ENCODE data around the gene PCCA.

DNA sequence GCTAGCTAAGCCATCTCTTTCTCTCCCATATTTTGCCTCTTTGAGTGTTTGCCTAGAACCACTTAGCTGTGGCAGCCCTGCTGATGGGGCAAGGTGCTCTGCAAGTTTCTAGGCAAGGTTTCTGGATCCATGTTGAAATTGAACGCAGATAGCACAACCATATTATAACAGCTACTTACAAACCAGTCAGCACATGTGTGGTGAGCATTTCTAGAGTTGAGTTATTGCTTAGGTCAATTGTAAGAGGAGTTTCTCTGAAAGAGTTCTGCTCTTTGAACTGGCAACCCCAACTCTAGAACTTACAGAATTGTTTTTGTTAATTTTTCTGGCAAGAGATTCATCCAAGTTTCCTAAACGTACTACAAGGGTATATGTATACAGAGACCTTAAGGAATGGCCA lies 396.4 kb downstream of the PCCA start:
- TF ChIP-seq, protein P1, sequence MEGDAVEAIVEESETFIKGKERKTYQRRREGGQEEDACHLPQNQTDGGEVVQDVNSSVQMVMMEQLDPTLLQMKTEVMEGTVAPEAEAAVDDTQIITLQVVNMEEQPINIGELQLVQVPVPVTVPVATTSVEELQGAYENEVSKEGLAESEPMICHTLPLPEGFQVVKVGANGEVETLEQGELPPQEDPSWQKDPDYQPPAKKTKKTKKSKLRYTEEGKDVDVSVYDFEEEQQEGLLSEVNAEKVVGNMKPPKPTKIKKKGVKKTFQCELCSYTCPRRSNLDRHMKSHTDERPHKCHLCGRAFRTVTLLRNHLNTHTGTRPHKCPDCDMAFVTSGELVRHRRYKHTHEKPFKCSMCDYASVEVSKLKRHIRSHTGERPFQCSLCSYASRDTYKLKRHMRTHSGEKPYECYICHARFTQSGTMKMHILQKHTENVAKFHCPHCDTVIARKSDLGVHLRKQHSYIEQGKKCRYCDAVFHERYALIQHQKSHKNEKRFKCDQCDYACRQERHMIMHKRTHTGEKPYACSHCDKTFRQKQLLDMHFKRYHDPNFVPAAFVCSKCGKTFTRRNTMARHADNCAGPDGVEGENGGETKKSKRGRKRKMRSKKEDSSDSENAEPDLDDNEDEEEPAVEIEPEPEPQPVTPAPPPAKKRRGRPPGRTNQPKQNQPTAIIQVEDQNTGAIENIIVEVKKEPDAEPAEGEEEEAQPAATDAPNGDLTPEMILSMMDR (IDR thresholded peaks at IDR 0.05), result no peak
- no peak for TF ChIP-seq POLR2A (IDR thresholded peaks at IDR 0.05)
